Mucosa of descending colon (tissue), 3 donors: ENCODE results near the gene ANKRD13D. TPM values are rescaled to one million over a fixed set of nuclear protein-coding genes. Genes with fewer than 3 reads are reported as not detected.
"Not testable (repeated sequence)": the region's sequence is repeated elsewhere in the genome, so short reads cannot be mapped to it uniquely, and the experiment has no call there.

ENCODE experiments used
- ATAC-seq: fragments of 200-7000 bp; cut with Tn5 transposase; one replicate; pipeline ENCODE4 v1.9.1; 2020; ENCODE audit warnings: mild to moderate bottlenecking, moderate library complexity
- DNase-seq, 3 donors: peaks; one replicate each; pipeline ENCODE4 v3.0.0-alpha.2; 2020
- H3K36me3 ChIP-seq: fragments of 200-600 bp; one replicate; pipeline ENCODE4 v1.8.0; 2021; ENCODE audit warnings: low read depth, mild to moderate bottlenecking
- H3K4me1 ChIP-seq: fragments of 200-600 bp; one replicate; pipeline ENCODE4 v1.8.0; 2021; ENCODE audit warnings: low read depth, mild to moderate bottlenecking
- H3K4me3 ChIP-seq: fragments of 200-600 bp; one replicate; pipeline ENCODE4 v1.8.0; 2021; ENCODE audit warnings: mild to moderate bottlenecking
- H3K9me3 ChIP-seq: fragments of 200-600 bp; one replicate; pipeline ENCODE4 v1.8.0; 2021; ENCODE audit warnings: mild to moderate bottlenecking
- CTCF ChIP-seq: fragments of 200-600 bp; IDR thresholded peaks from one replicate; pipeline ENCODE4 v1.8.0; 2022; ENCODE audit warnings: antibody characterized with exemption, mild to moderate bottlenecking
- intact Hi-C, 2 donors: fragments of 100-400 bp; cut with DNase I in 1 of 2; cut with micrococcal nuclease in 1 of 2; formaldehyde crosslinking; loops; one replicate each; pipeline versions ENCODE4 v1.11.0 to v1.11.1; 2022; cut with DNase I, micrococcal nuclease
- total RNA-seq, 3 donors: library from RNA; stranded (reverse); fragmentation: NEBNext Ultra II Directional in 2 of 3; extraction: Animal tissue kit (Norgen Biotek cat#: 25700) in 2 of 3; gene quantifications; one replicate each; pipeline versions ENCODE4 v1.2.1 to v1.2.4, GENCODE V29; 2021 to 2023
- donor health status: DM: no; HTN: no; CAD: no; lungs with moderate emphysema.
- donor health status: DM: no; HTN: no; CAD: no.
- donor health status: DM: no; HTN: yes; CAD: no.

ANKRD13D gene
- total RNA-seq, 3 donors from 2014 or later: 20.0 to 46.3 (median 26.7) TPM

- ATAC-seq (no peak), DNase-seq (no peak)
- H3K4me1 ChIP-seq: peaks cover 11% of the 10 kb centered on the region
- intact Hi-C loops: loop anchor here in 1 of 2 donors (5.0 kb wide), 1 partner anchor 48 kb away; the partner anchor contains the start of gene GRK2
- no peak overlapping the region for H3K4me3 ChIP-seq
- H3K9me3 ChIP-seq: no peaks in the 10 kb centered on the region
- no peaks in the 10 kb centered on the region for H3K36me3 ChIP-seq
- TF ChIP-seq CTCF: no peak
Measured at GRCh38 chr11:67315325-67315909, 26.3 kb downstream of the ANKRD13D start.

DNA sequence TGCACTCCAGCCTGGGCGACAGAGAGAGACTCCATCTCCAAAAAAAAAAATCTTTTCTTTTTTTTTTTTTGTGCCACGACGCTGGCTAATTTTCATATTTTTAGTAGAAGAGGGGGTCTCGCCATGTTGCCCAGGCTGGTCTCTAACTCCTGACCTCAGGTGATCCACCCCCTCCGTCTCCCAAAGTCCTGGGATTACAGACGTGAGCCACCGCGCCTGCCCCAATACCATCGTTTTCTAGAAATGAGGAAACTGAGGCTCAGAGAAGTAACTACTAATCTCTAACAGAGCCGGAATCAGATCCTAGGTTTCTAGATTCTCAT is 27.7 kb downstream of the ANKRD13D start:
- no peak for DNase-seq
- H3K36me3 ChIP-seq: no peaks in the 10 kb centered on the region
- no peak for TF ChIP-seq CTCF
- intact Hi-C loops: loop anchor here in 1 of 2 donors (5.0 kb wide), 1 partner anchor 50 kb away; the partner anchor contains the start of gene GRK2
- H3K9me3 ChIP-seq: no peaks in the 10 kb centered on the region
- peak overlapping the region; percentile 74 for H3K4me3 ChIP-seq
- ATAC-seq: no peak
- peaks cover 11% of the 10 kb centered on the region for H3K4me1 ChIP-seq

DNA sequence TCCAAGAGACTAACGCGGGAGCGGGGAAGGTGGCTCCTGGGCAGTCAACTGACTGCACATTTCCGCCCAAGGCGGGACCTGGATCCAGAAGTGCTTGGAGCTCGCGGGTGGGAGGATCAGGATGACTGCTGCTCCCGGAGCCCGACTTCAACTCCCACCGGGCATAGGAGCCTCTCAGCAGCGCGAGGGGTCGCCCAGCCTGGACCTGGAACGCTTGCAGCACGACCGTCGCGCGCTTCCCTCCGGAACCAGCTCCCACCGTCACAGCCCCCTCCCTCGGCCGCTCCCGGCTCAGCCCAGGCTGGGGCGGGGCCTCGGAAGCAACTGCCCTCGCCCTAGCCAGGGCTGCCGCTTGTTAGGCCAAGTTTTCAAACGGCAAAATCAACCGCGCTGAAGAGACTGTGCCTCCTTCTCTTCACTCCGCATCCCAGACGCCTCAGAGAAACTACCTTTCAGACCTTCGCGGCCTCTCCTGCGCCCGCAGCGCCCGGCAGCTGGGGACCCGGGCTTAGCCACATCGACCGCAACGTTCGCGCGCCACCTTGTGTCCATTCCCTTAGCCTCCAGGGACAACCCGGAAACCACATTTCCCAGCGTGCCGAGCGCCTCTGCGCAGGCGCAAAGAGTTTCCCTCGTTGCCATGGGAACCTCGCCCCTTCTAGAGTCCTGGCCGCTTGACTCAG is 28.2 kb downstream of the ANKRD13D start:
- H3K9me3 ChIP-seq: no peaks in the 10 kb centered on the region
- ATAC-seq: peak; percentile 88
- peak overlapping the region; percentile 74 for H3K4me3 ChIP-seq
- TF ChIP-seq CTCF: peak; percentile 74
- DNase-seq: peak; percentile 97 to 99 (median 98)
- intact Hi-C loops: loop anchor here in 1 of 2 donors (5.0 kb wide), 1 partner anchor 50 kb away; the partner anchor contains the start of gene GRK2
- H3K4me1 ChIP-seq: peaks cover 11% of the 10 kb centered on the region
- H3K36me3 ChIP-seq: no peaks in the 10 kb centered on the region

DNA sequence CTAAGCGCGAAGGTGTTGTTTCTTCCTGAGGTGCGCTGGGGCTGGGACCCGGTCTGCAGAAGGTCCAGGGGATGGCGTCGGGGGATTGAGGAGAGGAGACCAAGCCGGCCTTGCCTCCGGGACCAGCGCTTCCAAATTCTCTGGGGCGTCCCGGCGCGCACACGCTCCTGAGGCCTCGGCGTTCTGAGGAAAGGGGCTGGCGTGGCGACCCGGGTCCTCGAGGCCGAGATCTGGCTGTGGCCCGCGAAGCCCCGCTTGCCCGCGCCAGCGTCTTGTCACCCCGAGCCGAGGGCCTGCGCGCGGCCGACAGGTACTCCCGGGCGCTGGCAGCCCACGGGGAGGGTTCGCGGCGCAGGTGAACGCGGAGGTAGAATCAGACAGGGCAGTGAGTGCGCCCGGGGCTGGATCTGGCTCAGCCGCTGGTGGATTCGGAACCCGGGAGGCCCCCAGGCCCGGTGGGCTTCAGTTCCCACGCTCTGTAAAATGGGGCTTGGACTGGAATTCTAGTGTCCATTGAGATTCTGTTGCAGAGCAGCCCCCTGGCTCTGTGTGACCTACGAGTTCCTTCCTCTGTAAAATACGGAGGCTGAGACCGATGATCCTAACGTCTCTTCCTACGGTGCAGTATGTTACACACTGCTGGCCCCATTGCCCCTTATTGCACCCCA is 28.9 kb downstream of the ANKRD13D start:
- DNase-seq (peak in 2 of 3 donors; percentile 52 to 77), ATAC-seq (peak; percentile 60)
- H3K36me3 ChIP-seq: no peaks in the 10 kb centered on the region
- no peak for TF ChIP-seq CTCF
- H3K4me1 ChIP-seq: peaks cover 7% of the 10 kb centered on the region
- H3K4me3 ChIP-seq: peak overlapping the region; percentile 74
- intact Hi-C loops: loop anchor here in 1 of 2 donors (5.0 kb wide), 1 partner anchor 51 kb away; the partner anchor contains the start of gene GRK2
- H3K9me3 ChIP-seq: no peaks in the 10 kb centered on the region

GRCh38 chr11:67318876-67319275 is 29.8 kb downstream of the ANKRD13D start:
- not testable (repeated sequence) for H3K4me1 ChIP-seq, ATAC-seq, H3K4me3 ChIP-seq, H3K9me3 ChIP-seq, H3K36me3 ChIP-seq, DNase-seq
- intact Hi-C loops: loop anchor here in 1 of 2 donors (5.0 kb wide), 1 partner anchor 52 kb away; the partner anchor contains the start of gene GRK2

GRCh38 chr11:67320011-67320410 is 30.9 kb downstream of the ANKRD13D start:
- Histone ChIP-seq H3K4me3 (no peak overlapping the region), H3K4me1 (no peaks in the 10 kb centered on the region), H3K36me3 (no peaks in the 10 kb centered on the region), H3K9me3 (no peaks in the 10 kb centered on the region)
- ATAC-seq (no peak), DNase-seq (no peak)
- intact Hi-C loops: no loop called here
- TF ChIP-seq CTCF: no peak
